ENCODE results near the gene ERMAP.

The ERMAP gene

GRCh38 chr1:42877380-42877779 lies 60.5 kb downstream of the ERMAP start:
- no peak for DNase-seq

GRCh38 chr1:42880384-42880783 lies 63.5 kb downstream of the ERMAP start:
- no peak for DNase-seq

- DNase-seq = no peak
Measured at GRCh38 chr1:42886046-42886739, 69.3 kb downstream of the ERMAP start.

GRCh38 chr1:42886800-42887199 lies 69.9 kb downstream of the ERMAP start:
- no peak for DNase-seq

GRCh38 chr1:42887366-42887765 lies 70.4 kb downstream of the ERMAP start:
- no peak for DNase-seq

GRCh38 chr1:42888013-42888633 lies 71.2 kb downstream of the ERMAP start:
- no peak for DNase-seq

- DNase-seq = no peak
Measured at GRCh38 chr1:42889264-42889663, 72.3 kb downstream of the ERMAP start.

- no peak for DNase-seq
Measured at GRCh38 chr1:42891465-42892138, 74.7 kb downstream of the ERMAP start.

All from CD4-positive, alpha-beta T cell treated with Interferon gamma for 1 hour (primary cell).